ENCODE measurements around the gene DGLUCY.

DNA sequence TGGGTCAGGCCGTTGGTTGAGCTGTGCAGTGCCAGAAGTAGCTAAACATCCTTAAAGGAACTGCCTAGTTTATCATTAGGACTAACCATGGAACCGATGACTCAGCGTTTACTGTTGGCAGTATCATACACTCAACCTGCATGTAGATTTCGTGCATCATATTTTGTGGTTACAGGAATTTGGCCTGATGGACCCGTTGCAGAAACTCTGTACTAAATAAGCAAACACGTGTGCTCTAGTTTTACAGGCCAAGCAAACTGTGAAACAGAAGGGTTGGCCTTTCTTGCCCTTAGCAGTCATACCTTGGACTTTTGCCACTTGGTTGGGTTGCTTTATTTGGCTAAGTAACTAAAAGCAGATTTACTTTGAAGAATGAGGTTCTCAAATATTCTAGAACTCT lies 35.6 kb downstream of the DGLUCY start:
- no peak for TF ChIP-seq CBX3 (IDR thresholded peaks at IDR 0.05; ENCODE audit: low read depth)
- TF ChIP-seq, protein P1, sequence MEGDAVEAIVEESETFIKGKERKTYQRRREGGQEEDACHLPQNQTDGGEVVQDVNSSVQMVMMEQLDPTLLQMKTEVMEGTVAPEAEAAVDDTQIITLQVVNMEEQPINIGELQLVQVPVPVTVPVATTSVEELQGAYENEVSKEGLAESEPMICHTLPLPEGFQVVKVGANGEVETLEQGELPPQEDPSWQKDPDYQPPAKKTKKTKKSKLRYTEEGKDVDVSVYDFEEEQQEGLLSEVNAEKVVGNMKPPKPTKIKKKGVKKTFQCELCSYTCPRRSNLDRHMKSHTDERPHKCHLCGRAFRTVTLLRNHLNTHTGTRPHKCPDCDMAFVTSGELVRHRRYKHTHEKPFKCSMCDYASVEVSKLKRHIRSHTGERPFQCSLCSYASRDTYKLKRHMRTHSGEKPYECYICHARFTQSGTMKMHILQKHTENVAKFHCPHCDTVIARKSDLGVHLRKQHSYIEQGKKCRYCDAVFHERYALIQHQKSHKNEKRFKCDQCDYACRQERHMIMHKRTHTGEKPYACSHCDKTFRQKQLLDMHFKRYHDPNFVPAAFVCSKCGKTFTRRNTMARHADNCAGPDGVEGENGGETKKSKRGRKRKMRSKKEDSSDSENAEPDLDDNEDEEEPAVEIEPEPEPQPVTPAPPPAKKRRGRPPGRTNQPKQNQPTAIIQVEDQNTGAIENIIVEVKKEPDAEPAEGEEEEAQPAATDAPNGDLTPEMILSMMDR (IDR thresholded peaks at IDR 0.05 in 2 of 3, conservative IDR thresholded peaks at IDR 0.05 in 1 of 3; ENCODE audit: borderline replicate concordance in 1 of 3, insufficient read depth in 1 of 3, low read depth in 2 of 3, low read length in 2 of 3): no peak
- no peak for TF ChIP-seq POLR2A (IDR thresholded peaks at IDR 0.05; ENCODE audit: borderline replicate concordance, extremely low read depth, insufficient read depth, insufficient read length)
- no peak for TF ChIP-seq SP1 (IDR thresholded peaks at IDR 0.05; ENCODE audit: low read depth)
- TF ChIP-seq EZH2 (IDR thresholded peaks at IDR 0.05): no peak
- no peak for TF ChIP-seq EGR1 (IDR thresholded peaks at IDR 0.05; ENCODE audit: low read depth)
